Esophagus muscularis mucosa (tissue), 3 donors: ENCODE results near the gene TEX35.

Experiments used
- POLR2A ChIP-seq: fragments of 450-650 bp; IDR thresholded peaks from one replicate; pipeline ENCODE4 v1.6.1; 2017; ENCODE audit warnings: antibody characterized with exemption, moderate library complexity, mild to moderate bottlenecking, low read depth
- POLR2AphosphoS5 ChIP-seq, 2 donors: sonication (generic); formaldehyde crosslinking; IDR thresholded peaks; one replicate each; pipeline ENCODE4 v1.6.1; 2017; ENCODE audit warnings: antibody characterized with exemption in 2 of 2
- TF ChIP-seq, protein P1 (sequence below), 3 experiments: fragments of 200-600 bp in 2 of 3; fragments of 450-650 bp in 1 of 3; sonication (generic) in 2 of 3; IDR thresholded peaks; one replicate each; pipeline ENCODE4 v1.5.1; 2017 to 2019; ENCODE audit warnings: antibody characterized with exemption in 3 of 3, mild to moderate bottlenecking in 2 of 3, moderate library complexity in 1 of 3

DNA sequence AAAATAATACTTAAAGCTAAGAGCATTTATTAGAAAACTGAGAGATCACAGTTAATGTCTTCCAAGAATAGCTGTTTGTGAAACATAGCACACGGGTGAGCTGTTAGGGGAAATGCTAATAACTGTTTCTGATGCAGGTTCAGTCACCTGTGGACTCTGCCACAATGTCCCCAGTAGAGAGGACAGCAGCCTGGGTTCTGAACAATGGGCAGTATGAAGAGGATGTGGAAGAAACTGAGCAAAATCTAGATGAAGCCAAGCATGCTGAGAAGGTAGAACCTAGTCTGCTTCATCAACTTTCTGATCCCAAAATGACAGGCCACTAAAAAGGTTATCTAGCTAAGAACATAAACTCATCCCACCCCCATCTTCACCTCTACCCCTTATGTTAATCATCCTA lies 48.8 kb upstream of the TEX35 start:
- TF ChIP-seq, protein P1, sequence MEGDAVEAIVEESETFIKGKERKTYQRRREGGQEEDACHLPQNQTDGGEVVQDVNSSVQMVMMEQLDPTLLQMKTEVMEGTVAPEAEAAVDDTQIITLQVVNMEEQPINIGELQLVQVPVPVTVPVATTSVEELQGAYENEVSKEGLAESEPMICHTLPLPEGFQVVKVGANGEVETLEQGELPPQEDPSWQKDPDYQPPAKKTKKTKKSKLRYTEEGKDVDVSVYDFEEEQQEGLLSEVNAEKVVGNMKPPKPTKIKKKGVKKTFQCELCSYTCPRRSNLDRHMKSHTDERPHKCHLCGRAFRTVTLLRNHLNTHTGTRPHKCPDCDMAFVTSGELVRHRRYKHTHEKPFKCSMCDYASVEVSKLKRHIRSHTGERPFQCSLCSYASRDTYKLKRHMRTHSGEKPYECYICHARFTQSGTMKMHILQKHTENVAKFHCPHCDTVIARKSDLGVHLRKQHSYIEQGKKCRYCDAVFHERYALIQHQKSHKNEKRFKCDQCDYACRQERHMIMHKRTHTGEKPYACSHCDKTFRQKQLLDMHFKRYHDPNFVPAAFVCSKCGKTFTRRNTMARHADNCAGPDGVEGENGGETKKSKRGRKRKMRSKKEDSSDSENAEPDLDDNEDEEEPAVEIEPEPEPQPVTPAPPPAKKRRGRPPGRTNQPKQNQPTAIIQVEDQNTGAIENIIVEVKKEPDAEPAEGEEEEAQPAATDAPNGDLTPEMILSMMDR (IDR thresholded peaks at IDR 0.05): no peak
- TF ChIP-seq POLR2A: no peak
- no peak for TF ChIP-seq POLR2AphosphoS5 (IDR thresholded peaks at IDR 0.05)
